ENCODE data around the gene HOXD3.

The HOXD3 gene

GRCh38 chr2:176162911-176163671 is 6.0 kb downstream of the HOXD3 start:
- DNase-seq (ENCODE audit: low read depth in 2 of 2) = no peak

DNA sequence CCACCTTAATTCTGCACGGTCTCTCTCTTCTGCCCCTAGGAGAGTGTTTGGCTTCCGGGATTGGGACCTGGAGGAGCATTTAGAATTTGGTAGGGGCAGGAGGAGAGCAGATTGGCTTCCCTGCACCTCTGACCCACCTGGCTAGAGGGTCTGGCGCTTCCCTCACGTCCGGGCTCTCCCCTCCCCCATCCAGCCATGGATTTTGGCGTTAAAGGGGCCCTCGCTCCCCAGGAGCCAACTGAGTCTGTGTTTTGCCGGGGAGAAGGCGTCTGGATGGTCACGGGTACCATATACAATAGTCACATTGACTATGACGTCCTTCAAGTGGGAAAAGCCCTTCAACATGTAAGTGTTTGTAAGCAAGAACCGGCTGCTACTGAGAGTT is 6.6 kb downstream of the HOXD3 start:
- DNase-seq (ENCODE audit: low read depth in 2 of 2) = no peak

- no peak for DNase-seq (ENCODE audit: low read depth in 2 of 2)
These were observed 7.1 kb downstream of the HOXD3 start for GRCh38 chr2:176164201-176164600.

DNA sequence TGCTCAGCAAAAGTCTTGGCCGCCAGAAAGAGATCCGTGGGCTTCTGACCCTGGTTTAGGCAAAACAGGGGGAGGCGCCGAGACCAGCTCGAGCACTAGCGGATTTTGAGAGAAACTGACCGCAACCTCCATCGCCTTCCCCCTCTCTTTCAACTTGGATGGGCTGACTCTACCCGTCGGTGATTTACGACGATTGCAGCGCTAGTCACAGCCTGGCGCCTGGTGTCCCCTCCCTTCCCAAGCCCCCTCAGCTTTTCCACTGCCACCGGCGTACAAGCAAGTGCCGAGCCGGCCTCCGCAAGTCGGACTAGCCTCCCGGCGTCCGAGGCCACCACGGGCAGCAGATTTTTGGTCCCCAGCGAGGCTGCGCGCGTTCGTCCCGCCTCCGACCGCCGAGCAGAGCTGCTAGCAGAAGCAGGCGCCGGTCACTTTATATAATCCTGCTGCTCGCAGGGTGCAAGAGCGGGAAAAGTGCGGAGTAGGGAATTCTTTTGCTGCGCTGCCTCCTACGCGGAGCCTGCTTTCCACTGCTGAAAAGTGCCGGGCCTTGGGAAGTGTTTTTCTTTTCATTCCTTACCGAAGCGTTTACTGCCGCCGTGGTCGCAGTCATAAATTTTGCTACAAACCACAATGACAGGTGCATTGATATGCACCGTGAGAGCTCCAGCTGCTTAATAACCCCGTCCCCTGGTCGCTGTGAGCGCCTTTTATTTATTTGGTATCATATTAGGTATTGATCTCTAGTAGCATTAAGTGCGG is 7.7 kb downstream of the HOXD3 start:
- no peak for DNase-seq (ENCODE audit: low read depth in 2 of 2)

- no peak for DNase-seq (ENCODE audit: low read depth in 2 of 2)
These were observed 8.4 kb downstream of the HOXD3 start for GRCh38 chr2:176165370-176166050.

DNA sequence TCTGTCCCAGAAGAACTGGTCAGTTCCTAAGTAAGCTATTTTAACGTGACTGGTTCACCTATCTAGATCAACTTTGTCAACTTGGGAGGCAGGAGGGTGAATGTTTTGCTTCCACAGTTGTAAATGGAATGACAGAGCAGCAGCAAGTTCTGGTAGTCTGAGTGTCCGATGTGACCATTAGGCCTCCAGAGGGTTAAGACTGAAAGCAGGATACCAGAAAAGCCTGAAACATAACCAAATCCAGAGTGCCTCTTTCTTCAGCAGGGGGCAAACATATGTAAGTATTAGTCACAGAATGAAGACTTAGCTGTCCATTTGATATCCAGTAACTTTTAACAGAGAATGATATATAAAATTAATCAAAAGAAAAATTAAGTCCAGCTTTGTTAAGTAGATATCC is 9.2 kb downstream of the HOXD3 start:
- DNase-seq (ENCODE audit: low read depth in 2 of 2) = no peak

- DNase-seq (ENCODE audit: low read depth in 2 of 2) = no peak
These were observed 10.3 kb downstream of the HOXD3 start for GRCh38 chr2:176167398-176167797.

DNA sequence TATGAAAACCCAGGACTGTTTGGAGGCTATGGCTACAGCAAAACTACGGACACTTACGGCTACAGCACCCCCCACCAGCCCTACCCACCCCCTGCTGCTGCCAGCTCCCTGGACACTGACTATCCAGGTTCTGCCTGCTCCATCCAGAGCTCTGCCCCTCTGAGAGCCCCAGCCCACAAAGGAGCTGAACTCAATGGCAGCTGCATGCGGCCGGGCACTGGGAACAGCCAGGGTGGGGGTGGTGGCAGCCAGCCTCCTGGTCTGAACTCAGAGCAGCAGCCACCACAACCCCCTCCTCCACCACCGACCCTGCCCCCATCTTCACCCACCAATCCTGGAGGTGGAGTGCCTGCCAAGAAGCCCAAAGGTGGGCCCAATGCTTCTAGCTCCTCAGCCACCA is 12.1 kb downstream of the HOXD3 start:
- DNase-seq (ENCODE audit: low read depth in 2 of 2) = no peak

DNA sequence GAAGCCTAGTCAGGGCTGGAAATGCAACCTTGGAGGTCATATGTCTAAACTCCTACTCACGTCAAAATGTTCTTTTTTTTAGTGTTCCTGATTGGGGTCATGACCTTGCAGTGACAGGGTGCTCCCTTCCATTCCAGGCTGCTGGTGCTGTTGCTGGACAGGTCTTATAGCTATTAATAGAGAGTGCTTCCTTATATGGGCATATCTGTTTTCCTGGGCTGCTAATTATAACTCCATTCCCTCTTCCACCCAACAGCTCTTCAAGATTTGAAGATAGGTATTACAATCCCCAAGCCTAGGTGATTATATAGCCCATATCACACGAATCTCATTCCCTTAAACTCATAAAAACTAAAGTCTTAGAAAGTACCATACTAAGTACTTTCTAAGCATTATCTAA is 12.6 kb downstream of the HOXD3 start:
- no peak for DNase-seq (ENCODE audit: low read depth in 2 of 2)

GRCh38 chr2:176170602-176171305 is 13.6 kb downstream of the HOXD3 start:
- DNase-seq (ENCODE audit: low read depth in 2 of 2) = no peak

GRCh38 chr2:176171351-176172006 is 14.4 kb downstream of the HOXD3 start:
- no peak for DNase-seq (ENCODE audit: low read depth in 2 of 2)

DNA sequence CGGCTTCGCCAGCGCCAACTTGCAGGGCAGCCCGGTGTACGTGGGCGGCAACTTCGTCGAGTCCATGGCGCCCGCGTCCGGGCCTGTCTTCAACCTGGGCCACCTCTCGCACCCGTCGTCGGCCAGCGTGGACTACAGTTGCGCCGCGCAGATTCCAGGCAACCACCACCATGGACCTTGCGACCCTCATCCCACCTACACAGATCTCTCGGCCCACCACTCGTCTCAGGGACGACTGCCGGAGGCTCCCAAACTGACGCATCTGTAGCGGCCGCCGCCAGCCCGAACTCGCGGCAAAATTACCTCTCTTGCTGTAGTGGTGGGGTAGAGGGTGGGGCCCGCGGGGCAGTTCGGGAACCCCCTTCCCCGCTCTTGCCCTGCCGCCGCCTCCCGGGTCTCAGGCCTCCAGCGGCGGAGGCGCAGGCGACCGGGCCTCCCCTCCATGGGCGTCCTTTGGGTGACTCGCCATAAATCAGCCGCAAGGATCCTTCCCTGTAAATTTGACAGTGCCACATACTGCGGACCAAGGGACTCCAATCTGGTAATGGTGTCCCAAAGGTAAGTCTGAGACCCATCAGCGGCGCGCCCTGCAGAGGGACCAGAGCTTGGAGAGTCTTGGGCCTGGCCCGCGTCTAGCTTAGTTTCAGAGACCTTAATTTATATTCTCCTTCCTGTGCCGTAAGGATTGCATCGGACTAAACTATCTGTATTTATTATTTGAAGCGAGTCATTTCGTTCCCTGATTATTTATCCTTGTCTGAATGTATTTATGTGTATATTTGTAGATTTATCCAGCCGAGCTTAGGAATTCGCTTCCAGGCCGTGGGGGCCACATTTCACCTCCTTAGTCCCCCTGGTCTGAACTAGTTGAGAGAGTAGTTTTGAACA is 15.1 kb downstream of the HOXD3 start:
- DNase-seq (ENCODE audit: low read depth in 2 of 2) = no peak

DNA sequence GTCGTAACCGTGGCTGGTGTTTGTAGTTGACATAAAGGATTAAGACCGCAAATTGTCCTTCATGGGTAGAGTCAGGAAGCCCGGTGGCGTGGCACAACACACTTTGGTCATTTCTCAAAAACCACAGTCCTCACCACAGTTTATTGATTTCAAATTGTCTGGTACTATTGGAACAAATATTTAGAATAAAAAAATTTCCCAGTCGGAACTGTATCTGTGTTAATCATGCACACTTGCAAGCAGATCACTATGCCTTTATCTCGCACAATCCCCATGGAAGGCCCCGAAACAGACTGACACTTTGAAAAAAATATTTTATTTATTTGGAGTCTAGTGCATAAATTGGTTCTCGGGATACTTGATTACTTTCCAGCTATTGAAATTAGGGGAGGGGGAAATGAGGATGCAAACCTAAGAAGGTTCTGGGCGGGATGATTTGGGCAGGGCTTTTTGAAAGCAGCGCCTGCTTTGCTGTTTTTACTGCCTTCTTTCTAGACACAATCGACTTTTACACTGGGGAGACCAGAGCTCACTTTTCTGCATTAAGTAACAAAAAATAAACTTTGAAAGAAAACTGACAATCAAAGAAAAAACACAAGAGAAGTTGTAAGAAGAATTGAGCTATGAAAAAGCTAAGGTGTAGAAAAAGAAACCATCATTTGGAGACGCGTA is 15.9 kb downstream of the HOXD3 start:
- DNase-seq (ENCODE audit: low read depth in 2 of 2) = no peak

DNA sequence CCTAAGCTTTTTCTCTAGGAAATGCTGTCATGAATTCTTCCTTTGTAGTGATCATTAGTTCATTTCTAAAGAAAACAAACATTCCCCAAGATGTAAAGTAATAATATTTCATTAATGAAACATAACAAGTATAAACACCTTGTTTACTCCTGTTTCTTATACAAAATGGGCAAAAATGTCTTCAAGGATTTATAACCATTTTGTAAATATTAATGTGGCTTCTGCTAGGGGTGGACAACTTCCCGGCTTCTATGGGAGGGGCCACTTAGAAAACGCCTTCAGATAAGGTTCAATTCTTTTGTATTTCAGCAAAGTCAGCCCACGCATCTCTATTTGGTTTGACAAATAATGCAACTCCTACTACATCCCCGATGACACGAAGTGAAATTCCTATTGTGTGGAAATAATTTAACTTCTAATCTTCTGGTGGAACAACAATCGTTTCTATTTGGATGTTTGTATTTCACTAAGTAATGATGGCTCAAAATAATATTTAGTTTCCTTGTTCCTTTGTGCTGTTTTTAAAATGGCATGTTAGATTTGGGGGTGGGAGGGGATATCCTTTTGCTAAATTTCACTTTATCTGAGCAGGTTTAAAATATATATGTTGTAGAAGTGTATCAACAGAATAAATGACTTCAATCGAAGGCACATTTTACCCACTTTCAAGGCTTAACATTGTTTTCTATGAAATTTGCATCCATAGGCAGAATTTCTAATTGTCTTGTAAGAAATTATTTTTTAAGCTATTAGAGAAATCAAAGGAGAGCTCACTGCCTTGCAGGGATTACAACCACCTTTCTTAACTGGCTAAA is 16.7 kb downstream of the HOXD3 start:
- no peak for DNase-seq (ENCODE audit: low read depth in 2 of 2)

DNA sequence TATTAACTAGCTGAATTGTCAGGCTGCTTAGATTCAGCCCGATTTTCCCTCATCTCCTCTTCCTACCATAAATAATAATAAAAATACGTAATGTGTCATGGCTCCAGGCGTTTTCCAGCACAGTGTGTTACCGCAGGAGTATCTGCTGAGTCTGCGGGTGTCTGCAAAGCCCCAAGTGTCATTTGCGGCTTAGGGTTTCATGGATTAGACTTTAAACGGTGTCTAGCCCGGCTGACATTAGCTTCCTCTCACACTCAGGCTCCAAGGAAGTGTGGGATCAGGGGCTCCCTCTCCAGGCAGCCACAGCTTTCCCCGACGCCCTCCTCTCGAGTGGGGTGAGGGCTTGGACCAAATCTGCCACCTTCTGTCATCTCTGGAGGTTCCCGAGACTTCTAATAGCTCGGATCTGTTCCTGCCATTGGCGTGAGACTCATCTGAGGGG is 17.3 kb downstream of the HOXD3 start:
- no peak for DNase-seq (ENCODE audit: low read depth in 2 of 2)

DNA sequence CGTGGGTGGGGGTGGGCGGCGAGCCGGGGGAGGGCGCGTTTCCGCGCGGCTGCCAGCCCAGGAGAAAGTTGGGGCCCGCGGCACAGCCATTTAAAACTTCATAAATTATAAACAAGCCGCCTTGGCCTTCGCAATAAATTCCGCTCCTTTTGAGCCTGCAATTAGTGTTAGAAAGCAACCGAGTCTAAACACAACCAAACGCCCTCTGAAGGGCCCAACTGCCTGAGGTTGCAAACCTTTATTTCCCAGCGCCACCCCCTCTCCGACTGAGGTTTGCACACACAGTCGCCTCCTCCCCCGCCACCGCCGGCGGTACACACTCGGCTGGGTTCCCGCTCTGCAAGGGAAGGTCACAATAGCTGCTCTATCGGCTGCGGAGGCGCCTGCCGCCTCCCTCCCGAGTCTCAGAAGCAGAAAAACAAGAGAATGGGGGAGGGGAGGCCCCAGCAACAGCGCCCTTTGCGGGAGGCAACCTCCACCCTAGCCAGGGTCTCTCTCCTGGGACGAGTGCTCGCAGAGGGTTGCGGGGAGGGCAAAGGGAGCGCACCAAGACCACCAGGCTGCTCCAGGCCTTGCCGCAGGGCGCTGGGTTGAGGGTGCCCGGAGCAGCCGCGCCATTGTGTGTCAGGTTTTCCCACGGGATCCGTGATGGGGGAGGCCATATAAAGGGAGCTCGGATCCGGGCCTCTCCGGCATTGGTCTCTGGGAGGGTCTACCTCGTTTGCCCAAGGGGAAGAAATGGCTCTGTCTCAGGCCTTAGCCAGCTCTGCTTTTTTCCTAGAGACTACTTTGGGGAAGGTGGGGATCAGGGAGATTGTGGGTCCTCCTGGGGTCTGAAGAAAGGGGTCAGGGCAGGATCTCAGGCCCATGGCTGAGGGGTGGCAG is 18.0 kb downstream of the HOXD3 start:
- no peak for DNase-seq (ENCODE audit: low read depth in 2 of 2)

DNA sequence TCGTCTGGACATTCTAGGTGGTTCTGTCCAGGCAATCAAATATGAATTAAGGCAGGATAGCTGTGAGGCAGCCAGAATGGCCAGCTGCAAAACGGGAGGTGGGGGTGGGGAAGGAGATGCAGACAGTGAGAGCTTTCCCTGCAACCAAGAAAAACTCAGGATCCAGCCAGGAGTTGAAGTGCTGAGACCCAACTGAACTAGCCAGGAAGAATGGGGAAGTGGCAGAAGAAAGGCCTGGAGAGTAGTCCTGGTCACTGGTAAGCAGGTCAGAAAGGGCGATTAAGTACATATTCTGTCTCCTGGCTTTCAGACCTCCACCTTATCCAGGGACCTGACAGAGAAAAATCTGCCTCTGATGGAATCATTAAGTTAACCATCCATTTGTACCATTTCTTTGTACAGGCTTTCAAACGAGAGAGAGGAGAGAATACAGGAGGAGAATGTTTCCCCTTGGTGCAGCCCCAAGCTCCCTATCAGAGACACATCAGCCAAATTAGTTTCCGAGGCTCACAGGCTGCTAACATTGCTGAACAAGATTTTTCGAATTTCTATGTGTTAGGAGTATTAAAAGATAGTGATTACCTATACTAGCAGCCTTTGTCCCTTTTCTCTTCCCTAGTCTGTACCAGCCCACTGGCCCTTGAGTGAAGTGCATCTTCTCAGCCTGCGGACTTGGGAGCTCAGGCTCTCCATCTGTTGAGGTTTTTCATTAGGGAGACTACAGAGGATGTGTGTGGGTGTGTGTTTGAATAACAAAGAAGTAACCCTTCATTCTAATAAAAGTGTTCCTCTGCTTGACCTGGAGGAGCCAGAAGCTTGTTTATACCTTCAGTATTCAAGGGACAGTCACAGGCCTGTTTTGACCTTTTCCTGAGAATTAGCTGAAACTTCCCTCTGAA is 18.9 kb downstream of the HOXD3 start:
- DNase-seq (ENCODE audit: low read depth in 2 of 2) = no peak

Data from stimulated activated CD4-positive, alpha-beta T cell treated with anti-CD3 and anti-CD28 coated beads, Interleukin-15, amount 100 ng/mL, for 48 hours (primary cell).